Nephron progenitor cell (in vitro differentiated cells): ENCODE measurements around the gene CCDC192.

ENCODE experiments used
- DNase-seq: peaks from one replicate; pipeline ENCODE4 v3.0.0; 2021
- H3K27ac Mint-ChIP-seq: 2 replicates; pipeline ENCODE4 v1.8.0; 2021; ENCODE audit warnings: mild to moderate bottlenecking, moderate library complexity, mixed read lengths
- H3K27me3 Mint-ChIP-seq: 2 replicates; pipeline ENCODE4 v1.8.0; 2021; ENCODE audit warnings: mild to moderate bottlenecking, low read depth, mixed read lengths; ENCODE audit not compliant: poor library complexity
- H3K36me3 Mint-ChIP-seq: 2 replicates; pipeline ENCODE4 v1.8.0; 2021; ENCODE audit warnings: low read depth, mixed read lengths
- H3K4me1 Mint-ChIP-seq: 2 replicates; pipeline ENCODE4 v1.8.0; 2021; ENCODE audit warnings: mixed read lengths
- H3K4me3 Mint-ChIP-seq: 2 replicates; pipeline ENCODE4 v1.8.0; 2021; ENCODE audit warnings: mild to moderate bottlenecking, moderate library complexity, mixed read lengths
- H3K9me3 Mint-ChIP-seq: 2 replicates; pipeline ENCODE4 v1.8.0; 2021; ENCODE audit warnings: mild to moderate bottlenecking, moderate library complexity, mixed read lengths
- CTCF ChIP-seq: fragments of 200-600 bp; sonication (generic); IDR thresholded peaks from 2 replicates; pipeline ENCODE4 v1.5.0; 2021; ENCODE audit warnings: antibody characterized with exemption

CCDC192 gene

GRCh38 chr5:127810017-127810416, 106.8 kb downstream of the CCDC192 start:
- Mint-ChIP-seq H3K9me3 (peaks cover 2% of the 10 kb centered on the region), H3K4me3 (no peak overlapping the region), H3K4me1 (peaks cover 15% of the 10 kb centered on the region), H3K36me3 (peaks cover 4% of the 10 kb centered on the region), H3K27me3 (no peaks in the 10 kb centered on the region), H3K27ac (no peak overlapping the region)
- TF ChIP-seq CTCF, result no peak
- no peak for DNase-seq

- peaks cover 3% of the 10 kb centered on the region for H3K9me3 Mint-ChIP-seq
- no peak overlapping the region for H3K27ac Mint-ChIP-seq
- DNase-seq, result no peak
- peaks cover 15% of the 10 kb centered on the region for H3K4me1 Mint-ChIP-seq
- no peak for TF ChIP-seq CTCF
- H3K4me3 Mint-ChIP-seq, result no peak overlapping the region
- H3K36me3 Mint-ChIP-seq, result peaks cover 4% of the 10 kb centered on the region
- peaks cover 2% of the 10 kb centered on the region for H3K27me3 Mint-ChIP-seq
Observed at GRCh38 chr5:127810707-127811490, 107.7 kb downstream of the CCDC192 start.

GRCh38 chr5:127812570-127812969, 109.4 kb downstream of the CCDC192 start:
- no peak for TF ChIP-seq CTCF
- Mint-ChIP-seq H3K9me3 (peaks cover 7% of the 10 kb centered on the region), H3K4me1 (peaks cover 15% of the 10 kb centered on the region), H3K4me3 (no peak overlapping the region), H3K36me3 (peaks cover 4% of the 10 kb centered on the region), H3K27me3 (peaks cover 4% of the 10 kb centered on the region), H3K27ac (no peak overlapping the region)
- no peak for DNase-seq

GRCh38 chr5:127813633-127814587, 110.7 kb downstream of the CCDC192 start:
- H3K36me3 Mint-ChIP-seq, result peaks cover 4% of the 10 kb centered on the region
- no peak overlapping the region for H3K4me3 Mint-ChIP-seq
- DNase-seq, result no peak
- peak overlapping the region; percentile 37 for H3K27ac Mint-ChIP-seq
- H3K9me3 Mint-ChIP-seq, result peaks cover 7% of the 10 kb centered on the region
- H3K4me1 Mint-ChIP-seq, result peaks cover 15% of the 10 kb centered on the region
- peaks cover 4% of the 10 kb centered on the region for H3K27me3 Mint-ChIP-seq
- no peak for TF ChIP-seq CTCF

GRCh38 chr5:127814588-127814973, 111.4 kb downstream of the CCDC192 start:
- Mint-ChIP-seq H3K4me1 (peaks cover 15% of the 10 kb centered on the region), H3K36me3 (peaks cover 4% of the 10 kb centered on the region), H3K27me3 (peaks cover 4% of the 10 kb centered on the region), H3K4me3 (no peak overlapping the region), H3K9me3 (peaks cover 7% of the 10 kb centered on the region), H3K27ac (no peak overlapping the region)
- no peak for DNase-seq
- TF ChIP-seq CTCF, result no peak
